Esophagus muscularis mucosa (tissue), 4 donors: Measurements from ENCODE around the gene TUBGCP6. TPM values are rescaled to one million over a fixed set of nuclear protein-coding genes. Genes with fewer than 3 reads are reported as not detected.

Experiments
- DNase-seq: peaks from one replicate; pipeline ENCODE4 v3.0.0-alpha.2; 2017; ENCODE audit errors: extremely low spot score
- H3K27ac ChIP-seq, 4 donors: fragments of 200-600 bp; sonication (generic); replicated peaks in 1 of 4; 1 replicate in 3 of 4; 2 replicates in 1 of 4; pipeline ENCODE4 v1.5.1; 2016 to 2019; ENCODE audit warnings: mild to moderate bottlenecking in 1 of 4
- H3K27me3 ChIP-seq, 4 donors: fragments of 200-600 bp; sonication (generic); one replicate each; pipeline versions ENCODE4 v1.5.1 to v1.6.0; 2016 to 2019
- H3K36me3 ChIP-seq, 4 donors: fragments of 200-600 bp; sonication (generic); one replicate each; pipeline ENCODE4 v1.5.1; 2016 to 2019
- H3K4me1 ChIP-seq, 4 donors: fragments of 200-600 bp; sonication (generic); one replicate each; pipeline ENCODE4 v1.5.1; 2016 to 2019
- H3K4me3 ChIP-seq, 4 donors: fragments of 200-600 bp; sonication (generic); 1 replicate in 2 of 4; 2 replicates in 2 of 4; pipeline ENCODE4 v1.5.1; 2016 to 2019; ENCODE audit warnings: mild to moderate bottlenecking in 4 of 4, moderate library complexity in 1 of 4
- H3K9me3 ChIP-seq, 4 donors: fragments of 200-600 bp; sonication (generic); 1 replicate in 3 of 4; 2 replicates in 1 of 4; pipeline ENCODE4 v1.5.1; 2016 to 2019
- CTCF ChIP-seq, 3 experiments: fragments of 200-600 bp in 2 of 3; fragments of 450-650 bp in 1 of 3; sonication (generic) in 2 of 3; IDR thresholded peaks; one replicate each; pipeline ENCODE4 v1.5.1; 2017 to 2019; ENCODE audit warnings: antibody characterized with exemption in 3 of 3, mild to moderate bottlenecking in 2 of 3, moderate library complexity in 1 of 3
- EP300 ChIP-seq: sonication (generic); formaldehyde crosslinking; IDR thresholded peaks from one replicate; pipeline ENCODE4 v1.6.1; 2017; ENCODE audit warnings: antibody characterized with exemption
- POLR2A ChIP-seq: fragments of 450-650 bp; IDR thresholded peaks from one replicate; pipeline ENCODE4 v1.6.1; 2017; ENCODE audit warnings: antibody characterized with exemption, moderate library complexity, mild to moderate bottlenecking, low read depth
- POLR2AphosphoS5 ChIP-seq, 2 donors: sonication (generic); formaldehyde crosslinking; IDR thresholded peaks; one replicate each; pipeline ENCODE4 v1.6.1; 2017; ENCODE audit warnings: antibody characterized with exemption in 2 of 2
- WGBS: methylation state at CpG from one replicate; pipeline ENCODE4 v1.1.5; 2018; 5-methylcytosine and 5-hydroxymethylcytosine counted together
- intact Hi-C: fragments of 100-400 bp; cut with DNase I; formaldehyde crosslinking; loops from one replicate; pipeline ENCODE4 v1.15.1; 2023
- total RNA-seq, 4 donors: library from RNA; depleted of rRNA; stranded (reverse); fragments of >200 nt; gene quantifications; one replicate each; pipeline versions ENCODE4 v1.1.0 to v1.2.1, GENCODE V29; 2016

Gene TUBGCP6
- 10 to 100 TPM; 20.2 to 38.0 (median 30.0) TPM for total RNA-seq

- intact Hi-C loops: loop anchor here (10.0 kb wide), 1 partner anchor 230 kb away; the partner anchor contains the start of gene SBF1
- Histone ChIP-seq H3K4me1 (peaks cover 50 to 85% (median 73%) of the 10 kb centered on the region in 4 donors), H3K27me3 (no peaks in the 10 kb centered on the region), H3K27ac (peak within 1 kb of the TSS; percentile 89 to 97 (median 96)), H3K4me3 (peak within 1 kb of the TSS; percentile 79 to 93 (median 86)), H3K36me3 (peaks cover 0 to 34% (median 18%) of the 10 kb centered on the region in 4 donors), H3K9me3 (no peaks in the 10 kb centered on the region)
- peak in 2 of 3 experiments; percentile 33 to 49 for TF ChIP-seq CTCF (IDR thresholded peaks at IDR 0.05)
- peak; percentile 98 to 99 for TF ChIP-seq POLR2AphosphoS5 (IDR thresholded peaks at IDR 0.05)
- TF ChIP-seq POLR2A: peak; percentile 44
- TF ChIP-seq EP300: no peak
- under 1% methylated on average over 29 of the region's 76 CpGs for WGBS
- peak; percentile 98 for DNase-seq
Observed at GRCh38 chr22:50244420-50245213, at the start of gene TUBGCP6. TUBGCP6 (minus strand) TSS chr22:50245023; CDS start chr22:50244459, 564 bp downstream.

GRCh38 chr22:50294319-50294656, 49.5 kb upstream of the TUBGCP6 start:
- peaks cover 57 to 96% (median 84%) of the 10 kb centered on the region in 4 donors for H3K4me1 ChIP-seq
- intact Hi-C loops: loop anchor here (5.0 kb wide), 1 partner anchor 33 kb away; the partner anchor contains the start of gene DENND6B

GRCh38 chr22:50293441-50294318, 48.9 kb upstream of the TUBGCP6 start:
- no peak for DNase-seq

More at GRCh38 chr22:50294319-50294656, 49.5 kb upstream of the TUBGCP6 start:
- no peak for TF ChIP-seq CTCF (IDR thresholded peaks at IDR 0.05)
- TF ChIP-seq POLR2AphosphoS5 (IDR thresholded peaks at IDR 0.05): no peak
- no peak for TF ChIP-seq EP300
- no peak for TF ChIP-seq POLR2A
- 60% methylated on average over 2 of the region's 5 CpGs for WGBS
- no peak for DNase-seq
- Histone ChIP-seq H3K9me3 (no peaks in the 10 kb centered on the region), H3K4me3 (peak overlapping the region in 3 of 4 donors; percentile 43 to 55 (median 47)), H3K27ac (peak overlapping the region; percentile 81 to 91 (median 86)), H3K27me3 (peaks cover 0 to 6% (median 0%) of the 10 kb centered on the region in 4 donors), H3K36me3 (peaks cover 9 to 27% (median 20%) of the 10 kb centered on the region in 4 donors)

GRCh38 chr22:50292643-50293440, 48.0 kb upstream of the TUBGCP6 start:
- H3K27me3 ChIP-seq: peaks cover 0 to 6% (median 0%) of the 10 kb centered on the region in 4 donors
- DNase-seq: no peak
- 43% methylated on average over 8 of the region's 29 CpGs for WGBS
- H3K9me3 ChIP-seq: no peaks in the 10 kb centered on the region
- H3K4me1 ChIP-seq: peaks cover 42 to 82% (median 70%) of the 10 kb centered on the region in 4 donors
- H3K27ac ChIP-seq: peak overlapping the region; percentile 81 to 91 (median 86)
- peaks cover 22 to 41% (median 34%) of the 10 kb centered on the region in 4 donors for H3K36me3 ChIP-seq
- H3K4me3 ChIP-seq: peak overlapping the region; percentile 42 to 55 (median 45)
- intact Hi-C loops: loop anchor here (5.0 kb wide), 1 partner anchor 34 kb away; the partner anchor contains the start of gene DENND6B
- TF ChIP-seq POLR2AphosphoS5 (IDR thresholded peaks at IDR 0.05) (no peak), EP300 (no peak), POLR2A (no peak), CTCF (IDR thresholded peaks at IDR 0.05) (no peak)

More at GRCh38 chr22:50293441-50294318, 48.9 kb upstream of the TUBGCP6 start:
- H3K9me3 ChIP-seq: no peaks in the 10 kb centered on the region
- H3K4me3 ChIP-seq: peak overlapping the region; percentile 42 to 55 (median 45)
- H3K27ac ChIP-seq: peak overlapping the region; percentile 81 to 91 (median 86)
- intact Hi-C loops: loop anchor here (5.0 kb wide), 1 partner anchor 34 kb away; the partner anchor contains the start of gene DENND6B
- 67% methylated on average over 2 of the region's 42 CpGs for WGBS
- peaks cover 0 to 6% (median 0%) of the 10 kb centered on the region in 4 donors for H3K27me3 ChIP-seq
- H3K4me1 ChIP-seq: peaks cover 51 to 90% (median 78%) of the 10 kb centered on the region in 4 donors
- peaks cover 15 to 33% (median 26%) of the 10 kb centered on the region in 4 donors for H3K36me3 ChIP-seq
- no peak for TF ChIP-seq POLR2A
- TF ChIP-seq POLR2AphosphoS5 (IDR thresholded peaks at IDR 0.05): peak; percentile 6 to 9
